Trophoblast cell (in vitro differentiated cells and primary cell): ENCODE data around the gene NOL3.
A peak's percentile ranks its signal among the peaks of the same experiment; 100 is the strongest.

Experiments used
- DNase-seq, 2 donors: peaks; one replicate each; pipeline ENCODE4 v3.0.0-alpha.2; 2016
- H2AFZ ChIP-seq: 2 replicates; pipeline ENCODE4 v1.6.1; 2013; ENCODE audit warnings: low read length, moderate library complexity, mild to moderate bottlenecking; ENCODE audit not compliant: insufficient read depth, poor library complexity
- H2AK5ac ChIP-seq: 2 replicates; pipeline ENCODE4 v1.6.1; 2013; ENCODE audit warnings: mild to moderate bottlenecking, low read length
- H2BK120ac ChIP-seq: 2 replicates; pipeline ENCODE4 v1.6.1; 2013; ENCODE audit warnings: low read length, mild to moderate bottlenecking, moderate library complexity; ENCODE audit not compliant: insufficient read depth, poor library complexity
- H2BK12ac ChIP-seq: 2 replicates; pipeline ENCODE4 v1.6.1; 2013; ENCODE audit warnings: mild to moderate bottlenecking, low read length, moderate library complexity
- H2BK5ac ChIP-seq: 2 replicates; pipeline ENCODE4 v1.6.1; 2013; ENCODE audit warnings: low read length, low read depth, moderate library complexity, mild to moderate bottlenecking; ENCODE audit not compliant: poor library complexity
- H3K14ac ChIP-seq: 2 replicates; pipeline ENCODE4 v1.6.1; 2013; ENCODE audit warnings: mild to moderate bottlenecking, low read length
- H3K18ac ChIP-seq: 2 replicates; pipeline ENCODE4 v1.6.1; 2013; ENCODE audit warnings: mild to moderate bottlenecking, low read length
- H3K23ac ChIP-seq: 2 replicates; pipeline ENCODE4 v1.6.1; 2013; ENCODE audit warnings: low read length
- H3K27ac ChIP-seq: 2 replicates; pipeline ENCODE4 v1.5.1; 2013; ENCODE audit warnings: low read depth, mild to moderate bottlenecking, inconsistent platforms, low read length, moderate library complexity
- H3K27me3 ChIP-seq: 2 replicates; pipeline ENCODE4 v1.6.1; 2013; ENCODE audit warnings: inconsistent platforms, mild to moderate bottlenecking, low read length, moderate library complexity; ENCODE audit not compliant: insufficient read depth
- H3K36me3 ChIP-seq, 2 experiments: 1 replicate in 1 of 2; 2 replicates in 1 of 2; pipeline ENCODE4 v1.6.1; 2013; ENCODE audit warnings: low read length in 2 of 2, mild to moderate bottlenecking in 2 of 2, moderate library complexity in 1 of 2; ENCODE audit not compliant: insufficient read depth in 2 of 2, control insufficient read depth in 1 of 2
- H3K4ac ChIP-seq: 2 replicates; pipeline ENCODE4 v1.6.1; 2013; ENCODE audit warnings: low read depth, mild to moderate bottlenecking, low read length, moderate library complexity
- H3K4me1 ChIP-seq, 2 experiments: 1 replicate in 1 of 2; 2 replicates in 1 of 2; pipeline ENCODE4 v1.6.1; 2013; ENCODE audit warnings: low read length in 2 of 2, mild to moderate bottlenecking in 2 of 2, moderate library complexity in 1 of 2; ENCODE audit not compliant: insufficient read depth in 2 of 2, control insufficient read depth in 1 of 2
- H3K4me2 ChIP-seq: 2 replicates; pipeline ENCODE4 v1.6.1; 2013; ENCODE audit warnings: inconsistent platforms, mild to moderate bottlenecking, low read length, moderate library complexity
- H3K4me3 ChIP-seq: 2 replicates; pipeline ENCODE4 v1.5.1; 2013; ENCODE audit warnings: mild to moderate bottlenecking, low read depth, low read length, inconsistent platforms
- H3K79me1 ChIP-seq: one replicate; pipeline ENCODE4 v1.6.1; 2013; ENCODE audit warnings: low read length
- H3K79me2 ChIP-seq: 2 replicates; pipeline ENCODE4 v1.6.1; 2013; ENCODE audit warnings: low read length, mild to moderate bottlenecking; ENCODE audit not compliant: control insufficient read depth, insufficient read depth, poor library complexity
- H3K9ac ChIP-seq: 2 replicates; pipeline ENCODE4 v1.6.1; 2013; ENCODE audit warnings: mild to moderate bottlenecking, low read length
- H3K9me3 ChIP-seq: 2 replicates; pipeline ENCODE4 v1.6.1; 2013; ENCODE audit warnings: low read depth, mild to moderate bottlenecking, control low read depth, inconsistent platforms, low read length; ENCODE audit not compliant: insufficient read depth
- H4K12ac ChIP-seq: 2 replicates; pipeline ENCODE4 v1.6.1; 2013; ENCODE audit warnings: low read depth, mild to moderate bottlenecking, low read length, moderate library complexity
- H4K8ac ChIP-seq: 2 replicates; pipeline ENCODE4 v1.6.1; 2013; ENCODE audit warnings: low read depth, mild to moderate bottlenecking, low read length, moderate library complexity
- H4K91ac ChIP-seq: one replicate; pipeline ENCODE4 v1.6.1; 2013; ENCODE audit warnings: low read depth, mild to moderate bottlenecking, low read length, moderate library complexity
- WGBS: extraction: QIAGEN DNeasy Blood & Tissue Kit; methylation state at CpG from one replicate; pipeline ENCODE4 v1.1.7; 2013; ENCODE audit warnings: missing lambda C conversion rate; ENCODE audit not compliant: insufficient read length, insufficient coverage; ENCODE audit errors: extremely low coverage; 5-methylcytosine and 5-hydroxymethylcytosine counted together

NOL3 gene

DNA sequence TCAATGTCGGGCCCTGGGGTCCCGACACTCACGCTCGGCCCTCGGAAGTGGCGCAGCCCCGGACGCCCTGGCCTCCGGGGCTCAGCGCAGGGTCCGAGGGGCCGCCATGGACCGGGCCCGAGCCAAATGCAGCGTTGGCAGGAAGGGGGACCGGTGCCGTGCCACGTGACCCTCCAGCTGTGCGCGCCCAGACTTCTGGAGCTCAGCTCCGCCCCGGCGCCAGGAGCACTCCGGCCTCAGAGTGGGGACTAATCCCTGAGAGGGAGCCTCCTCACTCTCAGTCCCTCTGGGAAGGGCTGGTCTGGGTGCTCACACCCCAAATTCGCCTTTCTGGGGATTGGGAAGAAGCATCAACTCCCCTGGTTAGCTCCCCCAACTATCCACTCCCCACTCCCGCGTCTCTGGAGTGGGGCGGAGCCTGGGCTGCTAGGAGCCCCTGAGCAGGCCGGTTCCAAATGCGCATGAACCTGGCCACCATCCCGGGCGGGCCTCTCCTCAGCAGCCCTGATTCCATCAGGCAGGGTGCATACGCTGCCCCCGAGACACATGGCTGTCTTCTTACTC lies 19.4 kb upstream of the NOL3 start, which contains the start of gene B3GNT9:
B3GNT9 (minus strand) TSS at position 166 of the 564 bp plus-strand sequence. CDS start 513 bp downstream, outside the sequence.
- peak within 1 kb of the TSS; percentile 36 for H3K14ac ChIP-seq

DNA sequence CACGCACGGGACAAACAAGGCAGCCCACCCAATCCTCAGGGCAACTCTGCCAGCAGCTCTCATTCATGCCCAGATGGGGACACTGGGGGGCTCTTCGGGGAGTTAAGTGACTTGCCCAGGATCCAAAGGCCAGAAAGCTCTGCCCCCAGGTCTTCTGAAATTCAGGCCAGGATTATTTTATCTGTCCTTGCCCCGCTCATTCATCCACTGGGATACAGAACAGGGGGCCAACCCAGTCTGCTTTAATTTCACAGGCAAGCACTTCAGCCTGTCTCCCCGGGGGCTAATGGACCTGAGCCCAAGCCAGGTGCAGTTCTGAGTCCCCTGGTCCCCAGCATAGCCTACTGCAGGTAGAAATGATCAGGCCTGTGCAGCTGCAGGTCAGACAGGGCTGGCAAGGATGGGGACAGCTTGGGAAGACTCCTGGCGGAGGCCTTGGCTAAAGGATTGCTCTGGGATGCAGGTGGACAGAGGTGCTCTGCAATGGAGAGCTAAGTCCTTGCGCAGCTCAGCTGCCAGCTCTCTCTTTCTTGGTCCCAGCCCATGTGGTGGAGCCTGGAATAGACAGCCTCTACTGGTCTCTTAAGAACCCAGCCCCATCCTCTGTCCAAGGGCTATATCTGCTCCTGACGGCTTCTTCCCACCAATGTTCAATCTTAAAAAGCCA lies 18.8 kb upstream of the NOL3 start:
- no peak overlapping the region for H3K14ac ChIP-seq
- peaks cover 6 to 11% of the 10 kb centered on the region in 2 experiments for H3K4me1 ChIP-seq
- H4K8ac ChIP-seq: peak overlapping the region; percentile 69
- peaks cover 16% of the 10 kb centered on the region for H3K9me3 ChIP-seq
- peaks cover 6% of the 10 kb centered on the region for H3K79me1 ChIP-seq
- H2BK120ac ChIP-seq: no peak overlapping the region
- no peak overlapping the region for H3K9ac ChIP-seq
- peak overlapping the region; percentile 91 for H3K4me2 ChIP-seq
- no peak overlapping the region for H3K27ac ChIP-seq
- peaks cover 38% of the 10 kb centered on the region for H3K27me3 ChIP-seq
- H2AFZ ChIP-seq: no peak overlapping the region
- H3K36me3 ChIP-seq: peaks cover 20 to 27% of the 10 kb centered on the region in 2 experiments
- H3K4ac ChIP-seq: no peak overlapping the region
- no peak overlapping the region for H3K23ac ChIP-seq
- peak; percentile 11 to 21 for DNase-seq
- H3K4me3 ChIP-seq: no peak overlapping the region
- H2BK12ac ChIP-seq: no peak overlapping the region
- no peaks in the 10 kb centered on the region for H3K79me2 ChIP-seq
- no peak overlapping the region for H3K18ac ChIP-seq
- no peak overlapping the region for H4K12ac ChIP-seq
- no peak overlapping the region for H4K91ac ChIP-seq
- H2BK5ac ChIP-seq: no peak overlapping the region
- WGBS: no CpG with 5 or more reads among the region's 8 CpGs
- H2AK5ac ChIP-seq: no peak overlapping the region

More for the DNA sequence above, 19.4 kb upstream of the NOL3 start, which contains the start of gene B3GNT9:
- H4K91ac ChIP-seq: peak within 1 kb of the TSS; percentile 62
- H3K23ac ChIP-seq: no peak within 1 kb of the TSS
- no peak within 1 kb of the TSS for H2AK5ac ChIP-seq
- H3K79me1 ChIP-seq: peaks cover 6% of the 10 kb centered on the region
- no peak within 1 kb of the TSS for H2BK5ac ChIP-seq
- peak within 1 kb of the TSS; percentile 69 for H4K8ac ChIP-seq
- no peak for DNase-seq
- peak within 1 kb of the TSS; percentile 91 for H3K4me2 ChIP-seq
- peaks cover 15% of the 10 kb centered on the region for H3K9me3 ChIP-seq
- peak within 1 kb of the TSS; percentile 39 for H4K12ac ChIP-seq
- peak within 1 kb of the TSS; percentile 45 for H3K9ac ChIP-seq
- peak within 1 kb of the TSS; percentile 74 for H2AFZ ChIP-seq
- no peak within 1 kb of the TSS for H3K27ac ChIP-seq
- WGBS: no CpG with 5 or more reads among the region's 34 CpGs
- peak within 1 kb of the TSS; percentile 15 for H3K4ac ChIP-seq
- H3K27me3 ChIP-seq: peaks cover 32% of the 10 kb centered on the region
- H3K36me3 ChIP-seq: peaks cover 27 to 32% of the 10 kb centered on the region in 2 experiments
- peak within 1 kb of the TSS; percentile 31 for H3K18ac ChIP-seq
- no peaks in the 10 kb centered on the region for H3K79me2 ChIP-seq
- no peak within 1 kb of the TSS for H2BK120ac ChIP-seq
- H3K4me3 ChIP-seq: peak within 1 kb of the TSS; percentile 73
- peaks cover 6 to 11% of the 10 kb centered on the region in 2 experiments for H3K4me1 ChIP-seq
- H2BK12ac ChIP-seq: no peak within 1 kb of the TSS

DNA sequence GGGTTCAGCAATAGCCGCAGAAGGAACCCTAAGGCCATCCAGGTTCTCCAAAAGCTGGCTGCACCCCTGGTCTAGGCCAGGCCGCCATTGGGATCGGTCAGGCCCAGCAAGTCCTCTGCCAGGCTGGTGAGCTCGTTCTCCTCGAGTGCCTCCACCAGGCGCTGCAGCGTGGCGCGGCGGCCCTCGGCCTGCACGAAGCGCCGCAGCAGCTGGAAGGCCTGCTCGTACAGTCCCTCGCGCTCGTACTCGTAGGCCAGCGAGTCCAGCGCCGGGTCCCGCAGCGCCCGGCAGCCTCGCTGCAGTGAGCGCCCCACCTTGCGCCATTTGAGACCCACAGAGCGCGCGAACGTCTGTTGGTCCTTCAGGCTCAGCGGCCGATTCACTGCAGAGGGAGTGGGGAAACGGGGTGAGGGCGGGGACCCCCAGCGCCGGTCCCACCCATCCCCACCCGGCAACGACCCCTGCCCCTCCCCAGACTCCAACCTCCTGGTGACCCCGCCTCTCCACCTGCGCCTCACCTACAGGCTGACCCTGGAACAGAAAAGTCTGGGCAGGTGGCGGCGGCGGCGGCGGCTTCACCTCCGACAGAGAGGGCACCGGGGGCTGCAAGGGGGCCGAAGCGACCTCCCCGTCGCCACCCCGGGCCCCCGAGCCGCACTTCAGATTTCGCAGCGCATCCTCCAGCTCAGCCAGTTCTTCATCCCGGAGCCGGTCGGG lies 15.6 kb upstream of the NOL3 start:
- peaks cover 6 to 15% of the 10 kb centered on the region in 2 experiments for H3K4me1 ChIP-seq
- H2AFZ ChIP-seq: no peak overlapping the region
- H3K79me2 ChIP-seq: peaks cover 4% of the 10 kb centered on the region
- no peak overlapping the region for H3K9ac ChIP-seq
- peak overlapping the region; percentile 51 for H3K4me2 ChIP-seq
- no peak overlapping the region for H3K4ac ChIP-seq
- H3K36me3 ChIP-seq: no peaks in the 10 kb centered on the region
- no peak overlapping the region for H3K27ac ChIP-seq
- H2AK5ac ChIP-seq: no peak overlapping the region
- peaks cover 10% of the 10 kb centered on the region for H3K79me1 ChIP-seq
- H3K14ac ChIP-seq: no peak overlapping the region
- H2BK12ac ChIP-seq: no peak overlapping the region
- no CpG with 5 or more reads among the region's 61 CpGs for WGBS
- no peak overlapping the region for H4K91ac ChIP-seq
- DNase-seq: no peak
- H4K12ac ChIP-seq: no peak overlapping the region
- H3K23ac ChIP-seq: no peak overlapping the region
- peaks cover 60% of the 10 kb centered on the region for H3K27me3 ChIP-seq
- H3K18ac ChIP-seq: no peak overlapping the region
- no peak overlapping the region for H2BK120ac ChIP-seq
- peaks cover 13% of the 10 kb centered on the region for H3K9me3 ChIP-seq
- no peak overlapping the region for H4K8ac ChIP-seq
- H3K4me3 ChIP-seq: no peak overlapping the region
- no peak overlapping the region for H2BK5ac ChIP-seq

DNA sequence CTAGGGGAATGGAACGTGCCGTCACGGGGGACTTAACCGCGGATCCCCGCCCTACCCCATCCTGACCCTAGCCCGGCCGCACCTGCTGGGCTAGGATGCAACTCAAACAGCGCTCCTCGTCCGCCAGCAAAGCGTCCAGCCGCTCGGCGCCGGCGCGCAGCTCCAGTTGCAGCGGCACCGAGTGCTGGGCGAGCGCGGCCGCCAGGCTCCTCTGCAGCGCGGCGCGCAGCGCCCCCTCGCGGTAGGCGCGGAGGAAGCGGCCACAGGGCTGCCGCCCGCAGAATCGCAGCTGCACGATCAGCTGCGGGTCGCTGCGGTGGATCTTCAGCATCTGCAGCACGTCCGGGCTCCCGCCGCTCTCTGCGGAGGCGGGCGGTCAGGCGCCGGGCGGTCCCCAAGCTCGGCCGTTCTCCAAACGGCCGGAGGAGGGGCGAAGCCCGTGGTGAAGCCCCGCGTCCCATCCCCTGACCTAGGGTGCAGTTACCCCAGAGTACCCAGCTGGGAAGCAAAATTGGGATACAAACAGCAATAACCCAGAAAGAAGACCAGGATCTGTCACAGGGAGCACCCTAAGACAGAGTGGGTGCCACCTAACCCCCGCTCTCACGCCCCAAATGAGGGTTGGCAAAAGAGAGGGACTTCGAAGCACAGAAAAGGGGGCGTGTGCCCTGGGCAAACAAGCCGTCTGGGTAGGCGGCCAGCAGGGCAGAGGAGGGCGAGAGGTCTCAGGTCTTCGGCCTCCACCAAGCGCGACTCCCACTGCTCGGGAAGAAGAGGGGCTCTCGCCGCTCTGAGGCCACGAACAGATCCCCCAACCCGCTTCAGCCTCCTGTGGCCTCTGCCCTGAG lies 14.8 kb upstream of the NOL3 start:
- Histone ChIP-seq H3K18ac (no peak overlapping the region), H2BK12ac (no peak overlapping the region), H2AK5ac (no peak overlapping the region), H3K36me3 (no peaks in the 10 kb centered on the region), H4K8ac (no peak overlapping the region), H3K4me2 (peak overlapping the region; percentile 51), H3K27ac (no peak overlapping the region), H3K14ac (no peak overlapping the region), H3K4ac (no peak overlapping the region), H3K4me3 (no peak overlapping the region), H3K79me1 (peaks cover 14% of the 10 kb centered on the region), H2AFZ (no peak overlapping the region), H2BK120ac (no peak overlapping the region), H3K23ac (no peak overlapping the region), H3K9me3 (peaks cover 9% of the 10 kb centered on the region), H4K91ac (no peak overlapping the region), H3K79me2 (peaks cover 6% of the 10 kb centered on the region), H4K12ac (no peak overlapping the region), H3K9ac (no peak overlapping the region), H2BK5ac (no peak overlapping the region), H3K4me1 (peaks cover 0 to 10% of the 10 kb centered on the region in 2 experiments), H3K27me3 (peaks cover 52% of the 10 kb centered on the region)
- WGBS: no CpG with 5 or more reads among the region's 74 CpGs
- DNase-seq: peak; percentile 90 to 96
